Measurements from ENCODE around the gene TMEM229A.
"Not testable (repeated sequence)": the region's sequence is repeated elsewhere in the genome, so short reads cannot be mapped to it uniquely, and the experiment has no call there.

TMEM229A gene

DNA sequence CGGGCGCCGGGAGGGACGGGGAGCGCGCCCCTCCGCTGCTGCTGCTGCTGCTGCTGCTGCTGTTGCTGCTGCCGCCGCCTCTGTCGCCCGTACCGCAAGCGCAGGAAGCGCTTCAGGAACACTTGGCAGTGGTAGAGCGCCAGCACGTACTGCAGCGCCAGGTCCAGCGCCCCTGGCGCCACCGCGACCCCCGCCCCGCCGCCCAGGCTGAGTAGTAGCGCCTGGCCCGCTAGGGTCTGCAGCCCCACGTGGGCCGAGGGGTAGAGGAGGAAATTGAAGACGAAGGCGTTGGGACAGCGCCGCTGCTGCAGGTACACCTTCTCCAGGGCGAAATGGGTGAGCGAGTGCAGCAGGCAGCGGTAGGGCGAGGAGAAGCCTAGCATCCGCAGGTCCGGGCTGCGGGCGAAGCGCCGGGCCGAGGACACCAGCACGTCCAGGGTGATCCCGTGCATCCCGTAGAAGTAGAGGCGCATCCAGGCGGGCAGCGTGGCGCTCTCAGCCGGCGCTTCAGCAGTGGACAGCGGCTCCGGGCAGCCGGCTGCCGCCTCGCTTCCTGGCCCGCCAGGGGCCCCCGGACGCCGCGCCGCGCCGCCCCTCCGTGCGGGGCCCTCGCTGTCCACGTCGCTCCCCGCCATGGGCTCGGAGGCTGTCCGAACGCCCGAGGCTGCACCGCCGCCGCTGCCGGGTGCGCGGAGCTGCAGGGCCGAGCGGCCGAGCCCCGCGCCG, at the start of gene TMEM229A:
Gene TMEM229A (minus strand): TSS at position 699 of the 726 bp plus-strand sequence. CDS start 64 bp downstream, at position 635.
- no peak for DNase-seq (ENCODE audit: low read depth)

DNA sequence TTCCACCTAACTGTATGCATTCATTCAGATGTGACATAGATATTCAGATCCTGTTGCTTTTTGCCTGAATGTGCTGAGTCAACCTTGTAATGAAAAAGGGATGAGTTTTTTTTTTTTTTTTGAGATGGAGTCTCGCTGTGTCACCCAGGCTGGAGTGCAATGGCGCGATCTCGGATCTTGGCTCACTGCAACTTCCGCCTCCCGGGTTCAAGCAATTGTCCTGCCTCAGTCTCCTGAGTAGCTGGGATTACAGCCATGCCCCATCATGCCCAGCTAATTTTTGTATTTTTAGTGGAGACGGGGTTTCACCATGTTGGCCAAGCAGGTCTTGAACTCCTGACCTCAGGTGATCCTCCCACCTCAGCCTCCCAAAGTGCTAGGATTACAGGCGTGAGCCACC, 49.4 kb upstream of the TMEM229A start:
- not testable (repeated sequence) for DNase-seq (ENCODE audit: low read depth)

DNA sequence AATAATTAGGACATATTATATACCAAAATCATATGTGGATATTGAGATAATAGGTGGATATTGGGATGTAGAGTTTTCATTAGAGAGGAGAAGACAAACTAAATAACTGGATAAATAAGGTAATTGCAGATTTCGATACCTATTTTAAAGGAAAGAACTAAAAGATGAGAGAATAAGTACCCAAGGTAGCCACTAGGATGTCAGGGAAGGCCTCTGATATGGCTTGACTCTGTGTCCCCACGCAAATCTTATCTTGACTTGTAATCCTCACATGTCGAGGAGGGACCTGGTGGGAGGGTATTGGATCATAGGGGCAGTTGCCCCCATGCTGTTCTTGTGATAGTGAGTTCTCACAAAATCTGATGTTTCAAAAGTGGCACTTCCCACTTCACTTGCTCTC, 44.7 kb upstream of the TMEM229A start:
- no peak for DNase-seq (ENCODE audit: low read depth)

DNA sequence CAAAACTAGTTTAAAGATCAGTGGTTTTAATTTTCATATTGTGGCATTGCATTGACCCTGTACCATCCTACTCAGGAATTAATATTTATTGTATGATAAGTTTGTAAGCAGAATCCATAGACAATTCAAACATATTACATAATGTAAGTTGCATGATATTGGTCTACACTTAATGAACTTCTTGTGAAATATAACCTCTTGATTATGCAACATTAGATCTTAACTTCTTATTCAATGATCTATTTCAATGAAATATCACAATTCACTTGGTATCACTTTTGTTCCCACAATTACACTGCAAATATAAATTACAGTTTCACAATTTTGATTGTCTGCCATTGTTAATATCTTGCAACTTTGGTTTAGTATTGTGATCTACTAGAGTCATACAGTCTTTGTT, 44.0 kb upstream of the TMEM229A start:
- no peak for DNase-seq (ENCODE audit: low read depth)

DNA sequence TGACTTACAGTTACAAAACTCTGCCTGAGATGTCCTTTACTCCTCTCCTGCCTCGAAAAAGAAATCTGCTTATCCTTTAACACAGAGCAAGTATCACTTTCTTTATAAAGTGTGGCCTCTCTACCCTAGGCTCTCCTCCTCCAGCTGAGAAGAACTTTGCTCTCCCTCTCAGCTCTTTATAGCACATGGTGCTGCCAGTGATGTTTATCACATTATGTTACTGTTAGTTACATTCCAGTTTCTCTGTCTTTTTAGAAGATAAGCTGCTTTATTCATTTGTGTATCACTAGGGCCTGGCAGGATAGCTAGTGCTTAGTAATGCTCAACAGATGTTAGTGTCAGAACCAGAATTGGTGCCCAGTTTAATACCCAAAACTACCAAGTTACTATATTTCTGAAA, 41.1 kb upstream of the TMEM229A start:
- DNase-seq (ENCODE audit: low read depth): no peak

DNA sequence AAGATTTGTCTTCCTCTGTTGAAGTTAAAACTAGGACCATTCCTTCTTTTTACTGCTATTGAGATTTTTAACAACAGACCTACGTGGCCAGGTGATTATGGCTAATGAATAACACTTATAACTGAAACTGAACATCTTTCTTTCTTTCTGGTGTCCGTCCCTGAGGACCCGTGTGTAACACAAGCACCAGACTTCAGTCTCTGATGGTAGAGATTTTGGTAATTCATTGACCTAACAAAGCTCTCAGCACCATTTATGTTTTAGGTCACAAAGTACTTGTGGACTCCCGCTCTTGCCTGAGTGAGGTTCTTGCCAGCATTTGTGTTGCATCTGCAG, 40.4 kb upstream of the TMEM229A start:
- DNase-seq (ENCODE audit: low read depth): no peak

DNA sequence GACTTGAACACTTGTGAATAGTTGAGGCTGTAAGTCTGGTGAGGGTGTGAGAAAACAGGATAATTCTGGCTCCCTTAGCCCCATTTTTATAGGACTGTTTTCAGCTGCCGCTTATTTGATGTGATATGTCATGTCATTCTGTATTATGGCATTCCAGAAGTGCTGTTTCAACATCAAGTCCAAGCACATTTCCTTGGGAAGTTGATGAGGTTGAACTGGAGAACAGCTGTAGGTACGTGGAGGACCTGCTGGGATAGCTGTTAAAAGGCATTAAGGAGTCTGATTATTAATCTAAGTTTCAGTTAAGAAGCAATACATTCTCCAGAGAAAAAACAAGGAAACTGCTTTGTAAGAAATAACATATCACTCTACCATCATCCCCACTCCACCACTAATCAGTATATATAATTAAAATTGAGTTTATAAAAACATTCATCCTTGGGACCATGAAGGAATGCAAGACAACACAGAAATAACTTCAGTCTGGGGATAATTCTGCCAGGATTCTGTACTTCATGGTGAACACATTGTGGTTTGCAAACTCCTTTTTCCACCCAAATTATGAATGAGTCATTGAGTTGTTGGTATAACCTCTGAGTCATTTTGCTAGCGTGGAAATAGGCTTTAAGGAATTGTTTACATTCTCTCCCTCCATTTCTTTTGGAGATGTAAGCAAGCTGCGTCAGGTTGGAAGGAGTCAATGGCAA, 39.9 kb upstream of the TMEM229A start:
- DNase-seq (ENCODE audit: low read depth): no peak

DNA sequence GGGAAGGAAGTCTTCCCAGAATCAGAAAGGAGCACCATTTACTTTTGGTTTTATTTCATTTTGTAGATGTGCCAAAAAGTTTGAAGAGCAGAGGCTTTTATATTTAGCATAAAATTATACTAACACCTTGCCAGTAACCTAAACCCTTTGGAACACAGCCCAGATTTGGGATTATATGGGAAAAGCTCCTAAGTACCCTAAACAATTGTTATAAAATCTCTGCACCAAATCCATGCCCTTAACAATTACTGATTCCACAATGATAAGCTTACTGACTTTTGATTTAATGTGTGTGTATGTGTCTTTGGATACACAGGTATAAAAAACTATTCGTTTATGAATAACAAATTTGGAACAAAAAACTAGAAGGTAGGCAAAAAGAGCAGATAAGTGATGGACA, 39.0 kb upstream of the TMEM229A start:
- no peak for DNase-seq (ENCODE audit: low read depth)

DNA sequence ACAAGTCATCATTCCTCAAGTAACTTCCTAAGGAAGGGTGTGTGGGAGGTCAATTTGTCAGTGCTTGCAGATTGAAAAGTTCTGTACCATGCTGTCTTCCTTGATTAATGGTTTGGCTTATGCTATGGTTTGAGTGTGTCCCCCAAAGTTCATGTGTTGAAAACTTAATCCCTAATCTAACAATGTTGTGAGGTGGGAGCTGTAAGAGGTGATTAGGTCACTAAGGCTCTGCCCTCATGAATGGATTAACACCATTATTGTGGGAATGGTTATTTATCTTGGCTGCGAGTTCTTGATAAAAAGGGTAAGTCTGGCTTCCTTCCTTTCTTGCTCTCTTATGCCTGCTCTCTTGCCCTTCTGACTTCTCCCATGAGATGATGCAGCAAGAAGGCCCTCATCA, 29.3 kb upstream of the TMEM229A start:
- no peak for DNase-seq (ENCODE audit: low read depth)

DNA sequence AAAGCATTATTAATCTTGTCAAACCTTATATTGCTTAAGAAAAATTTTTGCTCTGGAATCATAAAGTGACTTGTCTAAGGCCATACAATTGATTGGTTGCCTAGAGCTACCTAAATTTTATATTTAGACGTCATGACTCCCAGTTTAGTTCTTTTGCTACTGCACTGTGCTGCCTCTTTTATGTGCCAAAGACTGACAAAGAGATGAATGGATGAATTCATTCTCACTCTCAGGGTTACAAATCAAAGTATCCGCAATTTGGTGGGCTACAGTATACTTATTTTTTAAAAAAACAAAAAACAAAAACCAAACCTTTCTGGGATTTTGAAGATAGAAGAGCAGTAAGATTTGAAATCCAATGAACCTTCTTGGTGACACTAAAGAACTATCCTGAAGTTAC, 27.7 kb upstream of the TMEM229A start:
- DNase-seq (ENCODE audit: low read depth): no peak

DNA sequence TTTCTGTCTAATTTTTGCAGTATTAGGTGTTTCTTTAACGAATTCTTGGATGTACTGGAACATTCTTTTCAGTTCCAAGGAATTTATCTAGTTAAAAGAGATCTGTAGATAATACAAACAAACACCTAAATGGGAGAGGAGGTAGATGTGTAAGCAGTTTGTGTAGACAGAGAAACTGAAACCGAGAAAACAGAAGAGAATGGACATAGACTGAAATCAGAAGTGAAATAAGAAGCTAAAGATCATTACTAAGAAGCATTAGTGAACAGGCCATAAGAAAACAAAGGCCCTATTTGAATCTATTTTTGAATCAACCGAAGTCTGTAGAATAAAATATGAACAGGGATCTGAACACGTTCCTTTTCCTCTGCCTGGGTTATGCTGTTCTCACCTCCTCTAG, 26.5 kb upstream of the TMEM229A start:
- DNase-seq (ENCODE audit: low read depth): no peak

DNA sequence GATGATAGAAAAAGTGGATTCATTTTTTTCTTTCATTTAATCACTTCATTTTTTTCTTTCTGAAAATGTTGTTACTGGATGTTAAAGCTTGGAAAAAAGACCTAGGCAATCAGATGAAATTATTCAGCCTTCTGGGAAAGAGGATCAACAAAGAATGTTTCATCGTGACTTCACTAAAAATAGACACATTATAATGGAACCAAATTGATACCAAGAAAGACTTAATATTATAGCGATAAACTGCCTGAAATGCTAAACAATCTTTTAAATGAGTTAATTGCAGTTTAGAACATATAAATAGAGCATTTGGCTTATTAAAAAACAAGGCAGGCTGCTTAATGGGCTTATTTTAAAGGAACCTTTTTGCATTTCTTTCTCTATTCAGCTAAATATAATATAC, 25.6 kb upstream of the TMEM229A start:
- no peak for DNase-seq (ENCODE audit: low read depth)

DNA sequence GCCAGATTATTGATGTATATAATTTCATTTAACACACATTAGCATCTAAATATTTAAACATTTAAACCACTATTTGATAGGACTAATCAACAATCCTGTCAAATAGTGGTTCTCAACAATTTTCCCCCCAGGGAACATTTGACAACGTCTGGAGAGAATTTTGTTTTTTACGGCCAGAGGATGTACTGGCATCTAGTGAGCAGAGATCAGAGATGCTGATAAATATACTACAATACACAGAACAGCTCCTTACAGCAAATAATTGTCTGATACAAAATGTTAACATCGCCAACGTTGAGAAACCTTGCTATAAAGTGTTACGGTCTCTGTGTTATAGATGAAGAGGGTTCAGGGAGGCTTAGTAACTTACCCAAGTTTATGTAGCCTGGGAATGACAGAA, 25.0 kb upstream of the TMEM229A start:
- no peak for DNase-seq (ENCODE audit: low read depth)

DNA sequence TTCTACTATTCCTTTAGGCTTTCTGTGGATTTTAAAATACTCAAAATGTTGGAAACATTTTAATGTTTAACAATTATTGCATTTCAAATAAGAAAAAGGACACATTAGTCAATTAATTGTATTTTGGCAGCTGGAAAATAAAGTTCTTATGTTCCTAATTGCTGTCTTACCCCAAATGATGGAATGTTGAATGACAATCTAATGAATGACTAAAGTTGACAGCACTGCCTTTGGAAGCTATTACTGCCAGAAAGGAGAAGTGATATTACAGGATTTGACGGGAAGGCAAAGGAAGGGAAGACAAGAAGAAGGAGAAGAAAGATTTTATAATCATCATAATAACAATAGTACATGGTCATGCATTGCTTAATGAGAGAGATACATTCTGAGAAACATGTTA, 23.4 kb upstream of the TMEM229A start:
- DNase-seq (ENCODE audit: low read depth): no peak

DNA sequence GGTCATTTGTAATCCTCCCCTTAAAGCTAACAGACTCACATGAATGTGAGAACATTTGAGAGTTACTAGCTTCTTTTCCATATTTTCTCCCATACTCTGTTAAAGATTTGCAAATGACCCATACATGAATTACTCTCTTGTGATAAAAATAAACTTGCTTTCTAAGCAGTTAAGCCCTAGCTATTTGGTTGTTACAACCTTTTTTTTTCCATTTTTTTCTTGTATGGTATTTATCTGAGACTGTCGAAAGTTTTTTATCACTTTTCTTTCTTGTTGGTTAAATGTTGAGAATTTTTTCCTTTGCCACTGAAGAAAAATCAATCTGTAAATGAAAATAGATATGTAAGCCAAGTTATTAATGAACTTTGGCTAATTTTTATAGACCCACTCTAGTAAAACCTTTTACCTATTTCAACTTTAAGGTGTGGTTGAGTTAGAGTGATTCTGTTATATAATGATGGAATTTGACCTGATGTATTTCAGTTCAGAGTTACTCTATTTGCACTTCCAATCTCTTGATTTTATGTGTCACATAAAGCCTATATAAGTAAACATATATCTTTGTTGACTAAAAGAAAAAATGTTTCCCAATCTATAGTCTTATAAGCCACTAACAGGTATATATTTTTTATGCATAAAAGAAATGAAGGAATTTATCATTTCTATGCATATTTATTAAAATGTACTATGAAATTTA, 19.0 kb upstream of the TMEM229A start:
- no peak for DNase-seq (ENCODE audit: low read depth)

DNA sequence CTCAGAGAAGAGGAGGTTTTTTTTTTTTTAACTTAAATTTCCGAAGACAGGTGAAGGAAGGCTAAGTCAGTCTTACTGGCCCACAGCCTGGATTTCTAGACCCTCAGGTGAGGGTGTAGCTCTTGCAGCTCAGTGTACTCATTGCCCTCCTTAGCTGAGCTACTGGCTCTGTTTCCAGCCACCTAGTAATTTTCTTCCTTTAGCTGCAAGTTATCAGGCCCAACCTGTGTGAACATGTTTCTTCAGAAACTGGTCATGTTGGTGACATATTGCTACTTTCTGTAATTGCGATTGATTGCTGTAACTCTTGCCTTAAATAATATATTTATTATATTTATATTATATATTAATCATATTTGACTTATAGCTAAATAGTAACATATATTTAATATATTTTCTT, 10.0 kb upstream of the TMEM229A start:
- DNase-seq (ENCODE audit: low read depth): no peak

DNA sequence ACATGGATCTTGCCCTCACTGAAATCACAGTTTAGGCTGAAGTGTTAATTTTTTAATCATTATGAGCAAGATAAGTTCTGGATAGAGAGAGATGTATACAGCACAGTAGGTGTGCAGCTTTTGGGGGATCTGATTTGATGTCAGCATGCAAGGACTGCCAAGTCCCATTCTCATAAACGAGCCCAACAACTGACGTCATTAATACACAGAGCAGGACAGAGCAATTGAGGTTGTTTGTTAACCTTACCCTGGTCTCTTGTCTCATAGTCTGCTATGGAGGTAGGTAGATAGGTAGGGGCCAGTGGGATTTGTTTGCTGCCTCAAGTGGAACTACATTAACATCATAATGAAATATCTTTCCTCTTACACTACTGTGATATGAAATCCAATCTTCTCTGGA, 8.6 kb upstream of the TMEM229A start:
- DNase-seq (ENCODE audit: low read depth): no peak

DNA sequence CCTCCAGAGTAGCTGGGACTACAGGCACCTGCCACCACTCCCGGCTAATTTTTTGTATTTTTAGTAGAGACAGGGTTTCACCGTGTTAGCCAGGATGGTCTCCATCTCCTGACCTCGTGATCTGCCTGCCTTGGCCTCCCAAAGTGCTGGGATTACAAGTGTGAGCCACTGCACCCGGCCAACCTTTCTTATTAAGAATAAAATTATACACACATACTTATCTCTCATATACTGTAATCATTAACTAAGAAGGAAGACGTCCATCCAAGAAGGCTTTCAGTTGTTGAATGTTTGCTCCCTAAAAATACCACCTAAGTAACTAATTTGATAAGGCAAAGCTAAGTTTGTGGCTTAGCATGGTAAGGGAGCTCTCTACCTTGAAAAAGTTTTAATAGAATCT, 5.0 kb upstream of the TMEM229A start:
- not testable (repeated sequence) for DNase-seq (ENCODE audit: low read depth)

DNA sequence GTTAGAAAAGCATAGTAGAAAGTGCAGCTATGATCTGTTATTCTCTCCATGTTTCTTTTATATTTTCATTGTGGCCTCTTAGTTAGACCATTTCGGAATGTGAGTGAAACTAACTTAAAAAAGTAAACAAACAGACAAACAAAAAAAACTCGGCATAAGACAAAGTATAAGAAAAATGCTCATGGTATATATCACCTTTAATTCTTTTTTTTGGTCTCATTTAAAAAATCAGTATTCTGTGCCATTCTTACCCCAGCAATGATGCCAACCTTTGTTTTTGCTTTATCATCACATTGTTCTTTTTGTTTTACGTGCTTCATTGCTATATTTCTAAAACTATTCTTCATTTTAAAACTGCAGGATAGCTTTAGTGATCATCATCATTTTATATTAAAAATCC, 2.8 kb upstream of the TMEM229A start:
- DNase-seq (ENCODE audit: low read depth): no peak

DNA sequence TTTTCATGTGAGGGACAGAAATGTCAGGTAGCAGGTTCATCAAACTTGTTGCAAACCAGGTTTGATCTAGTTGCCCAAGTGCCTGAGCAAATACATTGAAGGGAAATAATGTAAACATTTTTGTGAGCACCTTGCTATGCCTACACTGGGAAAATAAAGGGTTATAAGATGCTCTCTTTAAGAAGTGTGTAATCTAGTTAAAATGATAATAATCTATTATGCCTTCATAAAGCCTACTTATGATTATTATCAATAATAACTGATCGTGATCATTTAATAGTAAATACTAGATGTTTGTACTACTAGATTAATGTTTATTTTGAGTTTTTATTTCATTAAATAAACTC, 1.9 kb upstream of the TMEM229A start:
- no peak for DNase-seq (ENCODE audit: low read depth)

DNA sequence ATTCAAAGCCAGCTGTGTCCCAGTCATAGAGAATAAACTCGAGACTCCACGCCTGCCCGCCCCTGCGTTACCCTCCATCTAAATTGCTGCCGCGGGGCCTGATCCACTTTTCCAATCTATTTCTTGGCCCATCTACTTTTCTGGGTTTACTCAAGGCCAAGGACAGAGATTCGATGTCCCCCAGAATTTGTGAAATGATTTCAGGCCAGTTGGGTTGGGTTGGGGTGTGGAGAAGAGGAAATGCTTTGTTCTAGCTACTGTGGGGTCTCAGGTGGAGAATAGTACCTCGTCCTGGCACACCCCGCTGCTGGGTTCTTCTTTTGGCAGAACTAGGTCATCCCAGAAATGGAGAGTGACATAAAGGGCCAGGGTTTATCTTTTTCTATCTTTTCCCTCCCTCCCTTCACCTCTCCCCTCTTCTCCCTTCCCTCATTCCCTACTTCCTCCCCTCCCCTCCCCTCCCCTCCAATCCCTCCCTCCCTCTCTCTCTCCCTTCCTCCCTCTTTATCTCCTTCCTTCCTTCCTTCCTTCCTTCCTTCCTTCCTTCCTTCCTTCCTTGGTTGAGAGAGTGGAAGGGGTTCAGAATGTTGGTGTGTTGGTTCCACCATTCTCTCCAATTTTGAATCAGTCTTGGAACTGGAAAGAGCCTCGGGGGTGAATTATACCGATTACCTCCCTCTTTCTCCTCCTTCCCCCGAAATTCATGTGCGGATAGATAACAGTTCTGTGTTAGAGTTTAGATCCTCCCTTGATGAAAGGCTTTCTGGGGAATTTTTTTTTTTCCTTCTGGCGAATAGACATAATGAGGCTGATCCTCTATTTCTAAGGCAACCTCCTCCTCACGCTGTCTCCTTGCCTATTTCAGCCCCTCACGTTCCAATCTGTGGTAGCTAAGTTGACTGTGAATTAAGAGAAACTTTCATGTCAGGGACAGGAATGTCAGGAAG, 1.2 kb upstream of the TMEM229A start:
- DNase-seq (ENCODE audit: low read depth): no peak

DNA sequence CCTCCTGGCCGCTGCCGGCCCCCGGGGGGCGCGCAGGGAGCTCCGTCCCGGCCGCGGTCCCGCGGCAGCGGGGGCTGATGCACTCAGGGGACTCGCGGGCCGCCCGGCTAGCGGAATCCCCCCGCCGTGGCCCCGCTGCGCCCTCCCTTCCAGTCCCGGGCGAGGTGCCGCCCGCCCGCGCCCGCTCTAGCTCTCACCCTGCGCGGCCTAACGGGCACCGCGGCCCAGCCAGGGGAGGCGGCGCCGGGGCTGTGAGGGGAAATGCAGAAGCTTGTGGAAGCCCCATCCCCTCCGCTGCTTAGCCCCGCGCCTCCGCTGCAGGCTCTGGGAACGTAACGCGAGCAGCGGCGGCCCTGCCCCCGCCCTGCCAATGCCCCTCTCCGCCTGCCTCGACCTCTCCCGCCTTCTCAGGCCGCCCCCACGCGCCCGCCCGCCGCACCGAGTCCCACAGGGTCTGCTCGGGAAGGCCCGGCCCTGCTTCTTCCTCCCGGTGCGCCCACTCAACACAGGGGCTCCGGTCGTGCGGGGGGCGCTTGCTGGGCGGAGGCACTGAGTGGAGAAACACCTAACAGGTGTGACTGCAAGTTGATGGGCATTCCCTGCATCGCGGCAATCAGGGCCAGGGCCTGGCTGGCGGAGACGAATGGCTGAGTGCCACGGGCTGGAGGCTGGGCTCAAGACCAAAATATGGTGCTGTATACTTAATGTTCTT, 384 bp upstream of the TMEM229A start:
- no peak for DNase-seq (ENCODE audit: low read depth)

Data from activated gamma-delta T cell treated with anti-CD3 and anti-CD28 coated beads, Interleukin-2, amount 50 U/mL, for 16 hours (primary cell).